Effector memory CD4-positive, alpha-beta T cell (primary cell): ENCODE measurements around the gene RARRES1.

Source experiments
- DNase-seq, 3 donors: peaks; one replicate each; pipeline ENCODE4 v3.0.0-alpha.2; 2020
- H3K27ac ChIP-seq: 2 replicates; pipeline ENCODE4 v1.7.0; 2013; ENCODE audit warnings: mild to moderate bottlenecking, low read length, moderate library complexity; ENCODE audit not compliant: insufficient read depth, poor library complexity, severe bottlenecking
- H3K27me3 ChIP-seq: replicated peaks from 2 replicates; pipeline ENCODE4 v1.7.0; 2013; ENCODE audit warnings: mild to moderate bottlenecking, low read length; ENCODE audit not compliant: insufficient read depth, control insufficient read depth, poor library complexity, severe bottlenecking
- H3K36me3 ChIP-seq: 2 replicates; pipeline ENCODE4 v1.7.0; 2013; ENCODE audit warnings: mild to moderate bottlenecking, low read length, moderate library complexity; ENCODE audit not compliant: control insufficient read depth, insufficient read depth
- H3K4me1 ChIP-seq: 2 replicates; pipeline ENCODE4 v1.7.0; 2013; ENCODE audit warnings: low read length, mild to moderate bottlenecking; ENCODE audit not compliant: control insufficient read depth, insufficient read depth, poor library complexity, severe bottlenecking
- H3K4me3 ChIP-seq: 2 replicates; pipeline ENCODE4 v1.7.0; 2013; ENCODE audit warnings: low read length, low read depth, mild to moderate bottlenecking; ENCODE audit not compliant: insufficient read depth, poor library complexity, severe bottlenecking
- H3K9me3 ChIP-seq: 2 replicates; pipeline ENCODE4 v1.7.0; 2013; ENCODE audit warnings: mild to moderate bottlenecking, low read length, moderate library complexity; ENCODE audit not compliant: control insufficient read depth

The RARRES1 gene

GRCh38 chr3:158748237-158748828, 16.1 kb upstream of the RARRES1 start:
- no peaks in the 10 kb centered on the region for H3K4me1 ChIP-seq
- H3K4me3 ChIP-seq = no peak overlapping the region
- no peaks in the 10 kb centered on the region for H3K27me3 ChIP-seq
- no peaks in the 10 kb centered on the region for H3K9me3 ChIP-seq
- H3K27ac ChIP-seq = no peak overlapping the region
- H3K36me3 ChIP-seq = no peaks in the 10 kb centered on the region
- no peak for DNase-seq

DNA sequence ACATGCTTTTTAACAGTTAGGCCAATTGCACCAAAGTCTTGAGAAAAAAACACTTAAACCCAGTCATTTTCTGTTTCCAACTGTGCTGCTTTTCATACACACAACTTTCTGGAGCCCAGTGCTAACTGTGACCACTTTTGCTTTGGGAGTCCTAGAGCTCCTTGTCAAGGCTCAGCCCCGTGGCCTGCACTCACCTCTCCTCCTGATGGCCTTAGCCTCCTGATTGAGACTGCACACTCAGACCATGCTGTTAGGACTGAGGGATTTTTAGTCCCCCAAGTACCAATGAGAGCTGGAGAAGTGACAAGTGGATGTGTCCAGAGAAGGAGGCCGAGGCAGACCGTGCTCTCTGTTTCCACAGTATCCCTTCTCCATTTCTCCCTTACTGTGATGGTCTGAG, 15.2 kb upstream of the RARRES1 start:
- DNase-seq = no peak
- Histone ChIP-seq H3K27ac (no peak overlapping the region), H3K27me3 (no peaks in the 10 kb centered on the region), H3K9me3 (no peaks in the 10 kb centered on the region), H3K4me1 (no peaks in the 10 kb centered on the region), H3K4me3 (no peak overlapping the region), H3K36me3 (no peaks in the 10 kb centered on the region)

DNA sequence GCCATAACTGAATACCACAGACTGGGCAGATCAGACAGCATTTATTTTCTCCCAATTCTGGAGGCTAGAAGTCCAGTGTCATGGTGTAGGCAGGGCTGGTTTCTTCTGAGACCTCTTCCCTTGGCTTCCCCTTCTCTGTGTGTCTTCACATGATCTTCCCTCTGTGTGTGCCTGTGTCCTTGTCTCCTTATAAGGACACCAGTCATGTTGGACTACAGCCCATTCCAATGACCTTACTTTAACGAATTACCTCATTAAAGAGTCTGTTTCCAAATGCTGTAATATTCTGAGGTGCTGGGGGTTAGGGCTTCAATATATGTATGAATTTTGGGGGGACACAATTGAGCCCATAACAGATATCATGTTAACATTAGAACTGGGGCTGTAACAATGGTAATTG, 13.3 kb upstream of the RARRES1 start:
- H3K4me1 ChIP-seq = no peaks in the 10 kb centered on the region
- no peak for DNase-seq
- no peak overlapping the region for H3K4me3 ChIP-seq
- H3K27ac ChIP-seq = no peak overlapping the region
- no peaks in the 10 kb centered on the region for H3K9me3 ChIP-seq
- no peaks in the 10 kb centered on the region for H3K27me3 ChIP-seq
- H3K36me3 ChIP-seq = no peaks in the 10 kb centered on the region

GRCh38 chr3:158744567-158745288, 12.5 kb upstream of the RARRES1 start:
- no peak for DNase-seq
- no peaks in the 10 kb centered on the region for H3K9me3 ChIP-seq
- no peak overlapping the region for H3K27ac ChIP-seq

GRCh38 chr3:158743664-158744566, 11.7 kb upstream of the RARRES1 start:
- Histone ChIP-seq H3K4me1 (no peaks in the 10 kb centered on the region), H3K27me3 (no peaks in the 10 kb centered on the region), H3K27ac (no peak overlapping the region), H3K4me3 (no peak overlapping the region), H3K9me3 (no peaks in the 10 kb centered on the region), H3K36me3 (no peaks in the 10 kb centered on the region)
- DNase-seq = no peak

More at GRCh38 chr3:158744567-158745288, 12.5 kb upstream of the RARRES1 start:
- H3K4me3 ChIP-seq = no peak overlapping the region
- H3K4me1 ChIP-seq = no peaks in the 10 kb centered on the region
- H3K36me3 ChIP-seq = no peaks in the 10 kb centered on the region
- H3K27me3 ChIP-seq = no peaks in the 10 kb centered on the region

GRCh38 chr3:158742871-158743663, 10.8 kb upstream of the RARRES1 start:
- no peaks in the 10 kb centered on the region for H3K4me1 ChIP-seq
- no peak overlapping the region for H3K4me3 ChIP-seq
- no peak overlapping the region for H3K27ac ChIP-seq
- DNase-seq = no peak
- no peaks in the 10 kb centered on the region for H3K27me3 ChIP-seq
- H3K36me3 ChIP-seq = no peaks in the 10 kb centered on the region
- no peaks in the 10 kb centered on the region for H3K9me3 ChIP-seq

DNA sequence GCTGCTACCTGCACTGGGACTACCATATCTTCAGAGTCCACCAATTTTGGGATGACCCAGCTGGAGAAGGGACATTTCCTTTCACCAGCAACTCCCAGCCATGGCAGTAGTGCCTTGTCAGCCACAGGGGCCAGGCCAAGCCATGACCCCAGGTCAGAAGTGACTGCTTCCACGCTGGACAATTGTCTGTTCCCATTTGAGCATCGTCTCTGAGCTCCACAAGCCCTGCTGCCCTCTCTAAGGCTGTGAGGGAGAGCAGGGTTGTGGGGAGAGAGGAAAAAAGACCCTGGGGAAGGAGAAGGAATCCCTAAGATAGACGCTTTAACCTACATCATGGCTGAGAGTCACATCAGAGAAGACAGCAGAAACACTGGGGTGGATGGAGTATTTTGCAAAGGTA, 7.4 kb upstream of the RARRES1 start:
- no peak for DNase-seq
- Histone ChIP-seq H3K27me3 (no peaks in the 10 kb centered on the region), H3K9me3 (no peaks in the 10 kb centered on the region), H3K4me1 (no peaks in the 10 kb centered on the region), H3K27ac (no peak overlapping the region), H3K36me3 (no peaks in the 10 kb centered on the region), H3K4me3 (no peak overlapping the region)

GRCh38 chr3:158739078-158739477, 6.8 kb upstream of the RARRES1 start:
- no peak overlapping the region for H3K27ac ChIP-seq

GRCh38 chr3:158738653-158739052, 6.4 kb upstream of the RARRES1 start:
- no peaks in the 10 kb centered on the region for H3K36me3 ChIP-seq
- H3K4me1 ChIP-seq = no peaks in the 10 kb centered on the region
- H3K9me3 ChIP-seq = no peaks in the 10 kb centered on the region
- H3K4me3 ChIP-seq = no peak overlapping the region
- no peaks in the 10 kb centered on the region for H3K27me3 ChIP-seq
- no peak overlapping the region for H3K27ac ChIP-seq
- no peak for DNase-seq

More at GRCh38 chr3:158739078-158739477, 6.8 kb upstream of the RARRES1 start:
- DNase-seq = no peak
- no peaks in the 10 kb centered on the region for H3K9me3 ChIP-seq
- H3K4me1 ChIP-seq = no peaks in the 10 kb centered on the region
- H3K4me3 ChIP-seq = no peak overlapping the region
- H3K27me3 ChIP-seq = no peaks in the 10 kb centered on the region
- no peaks in the 10 kb centered on the region for H3K36me3 ChIP-seq
